Tibial nerve (tissue), 4 donors: ENCODE results near the gene RNF220. TPM values are rescaled to one million over a fixed set of nuclear protein-coding genes. Genes with fewer than 3 reads are reported as not detected.
"Not testable (repeated sequence)": the region's sequence is repeated elsewhere in the genome, so short reads cannot be mapped to it uniquely, and the experiment has no call there.

Source experiments
- DNase-seq, 2 donors: peaks; one replicate each; pipeline ENCODE4 v3.0.0-alpha.2; 2019; ENCODE audit warnings: low spot score in 2 of 2
- H3K27ac ChIP-seq, 4 donors: fragments of 200-600 bp; sonication (generic) in 3 of 4; one replicate each; pipeline ENCODE4 v1.5.1; 2017 to 2019; ENCODE audit warnings: mild to moderate bottlenecking in 1 of 4
- H3K27me3 ChIP-seq, 2 donors: fragments of 200-600 bp; sonication (generic) in 1 of 2; one replicate each; pipeline versions ENCODE4 v1.5.1 to v1.6.0; 2017 to 2019
- H3K36me3 ChIP-seq, 3 donors: fragments of 200-600 bp; sonication (generic); one replicate each; pipeline ENCODE4 v1.5.1; 2018 to 2019
- H3K4me1 ChIP-seq, 4 donors: fragments of 200-600 bp; sonication (generic) in 3 of 4; one replicate each; pipeline ENCODE4 v1.5.1; 2017 to 2019
- H3K4me3 ChIP-seq, 4 donors: fragments of 200-600 bp; sonication (generic) in 3 of 4; one replicate each; pipeline ENCODE4 v1.5.1; 2017 to 2019; ENCODE audit warnings: mild to moderate bottlenecking in 1 of 4, moderate library complexity in 1 of 4
- H3K9me3 ChIP-seq, 4 donors: fragments of 200-600 bp; sonication (generic) in 3 of 4; one replicate each; pipeline ENCODE4 v1.5.1; 2017 to 2019
- CTCF ChIP-seq, 5 experiments: fragments of 200-600 bp in 3 of 5; fragments of 450-650 bp in 2 of 5; sonication (generic) in 3 of 5; IDR thresholded peaks; one replicate each; pipeline ENCODE4 v1.5.1; 2016 to 2019; ENCODE audit warnings: antibody characterized with exemption in 5 of 5, mild to moderate bottlenecking in 3 of 5, moderate library complexity in 2 of 5
- EP300 ChIP-seq, 2 donors: sonication (generic); formaldehyde crosslinking; IDR thresholded peaks; one replicate each; pipeline ENCODE4 v1.6.1; 2017; ENCODE audit warnings: antibody characterized with exemption in 2 of 2, mild to moderate bottlenecking in 1 of 2
- POLR2A ChIP-seq, 2 donors: fragments of 450-650 bp; IDR thresholded peaks; one replicate each; pipeline ENCODE4 v1.6.1; 2017; ENCODE audit warnings: antibody characterized with exemption in 2 of 2, mild to moderate bottlenecking in 2 of 2, moderate library complexity in 2 of 2
- WGBS, 2 donors: methylation state at CpG; one replicate each; pipeline ENCODE4 v1.1.5; 2018; 5-methylcytosine and 5-hydroxymethylcytosine counted together
- total RNA-seq, 4 donors: library from RNA; depleted of rRNA; stranded (reverse); fragments of >200 nt; gene quantifications; one replicate each; pipeline ENCODE4 v1.1.0, GENCODE V29; 2016

The RNF220 gene
- total RNA-seq, 4 donors from 2014 or later: 110 to 151 (median 114) TPM

- 49 to 61% methylated on average over 10 to 17 of the region's 17 CpGs for WGBS, 2 donors
- Histone ChIP-seq H3K9me3 (no peaks in the 10 kb centered on the region), H3K27ac (peak overlapping the region in 3 of 4 donors; percentile 36 to 79 (median 57)), H3K4me3 (peak overlapping the region in 1 of 4 donors; percentile 6), H3K27me3 (no peaks in the 10 kb centered on the region), H3K4me1 (peaks cover 0 to 48% (median 3%) of the 10 kb centered on the region in 4 donors), H3K36me3 (no peaks in the 10 kb centered on the region)
- TF ChIP-seq EP300 (IDR thresholded peaks at IDR 0.05) (no peak), CTCF (IDR thresholded peaks at IDR 0.05) (peak; percentile 20 to 49 (median 32)), POLR2A (IDR thresholded peaks at IDR 0.05) (no peak)
- DNase-seq: no peak
Measured at GRCh38 chr1:44500181-44501046, 95.4 kb downstream of the RNF220 start.

- Histone ChIP-seq H3K36me3 (no peaks in the 10 kb centered on the region), H3K4me3 (peak overlapping the region in 1 of 4 donors; percentile 6), H3K9me3 (no peaks in the 10 kb centered on the region), H3K4me1 (peaks cover 0 to 55% (median 3%) of the 10 kb centered on the region in 4 donors), H3K27ac (peak overlapping the region; percentile 36 to 79 (median 56)), H3K27me3 (no peaks in the 10 kb centered on the region)
- DNase-seq: no peak
- TF ChIP-seq EP300 (IDR thresholded peaks at IDR 0.05) (no peak), POLR2A (IDR thresholded peaks at IDR 0.05) (no peak), CTCF (IDR thresholded peaks at IDR 0.05) (no peak)
- WGBS, 2 donors: 6 to 18% methylated on average over 13 of the region's 13 CpGs
Measured at GRCh38 chr1:44501047-44501890, 96.2 kb downstream of the RNF220 start.

- 95 to 96% methylated on average over 6 of the region's 6 CpGs for WGBS, 2 donors
- peak overlapping the region in 2 of 4 donors; percentile 77 to 79 for H3K27ac ChIP-seq
- H3K27me3 ChIP-seq, H3K4me3 ChIP-seq, H3K9me3 ChIP-seq, DNase-seq, H3K36me3 ChIP-seq: not testable (repeated sequence)
- peaks cover 0 to 55% (median 3%) of the 10 kb centered on the region in 4 donors for H3K4me1 ChIP-seq
Measured at GRCh38 chr1:44502823-44503222, 97.8 kb downstream of the RNF220 start.

GRCh38 chr1:44503625-44504024 is 98.6 kb downstream of the RNF220 start:
- Histone ChIP-seq H3K27me3 (peaks cover 0 to 6% of the 10 kb centered on the region in 2 donors), H3K9me3 (no peaks in the 10 kb centered on the region), H3K4me3 (no peak overlapping the region), H3K4me1 (peaks cover 0 to 55% (median 3%) of the 10 kb centered on the region in 4 donors), H3K36me3 (no peaks in the 10 kb centered on the region), H3K27ac (peak overlapping the region in 1 of 4 donors; percentile 72)
- 84 to 85% methylated on average over 6 of the region's 6 CpGs for WGBS, 2 donors
- TF ChIP-seq EP300 (IDR thresholded peaks at IDR 0.05) (no peak), POLR2A (IDR thresholded peaks at IDR 0.05) (no peak), CTCF (IDR thresholded peaks at IDR 0.05) (no peak)
- no peak for DNase-seq

- DNase-seq: no peak
- Histone ChIP-seq H3K4me3 (no peak overlapping the region), H3K9me3 (no peaks in the 10 kb centered on the region), H3K27me3 (peaks cover 0 to 19% of the 10 kb centered on the region in 2 donors), H3K27ac (peak overlapping the region in 2 of 4 donors; percentile 72 to 78), H3K36me3 (no peaks in the 10 kb centered on the region), H3K4me1 (peaks cover 0 to 50% (median 3%) of the 10 kb centered on the region in 4 donors)
- TF ChIP-seq POLR2A (IDR thresholded peaks at IDR 0.05) (no peak), EP300 (IDR thresholded peaks at IDR 0.05) (no peak), CTCF (IDR thresholded peaks at IDR 0.05) (no peak)
- WGBS, 2 donors: 70 to 78% methylated on average over 18 to 20 of the region's 20 CpGs
Measured at GRCh38 chr1:44505210-44505993, 100.3 kb downstream of the RNF220 start.
